Endothelial cell of umbilical vein (primary cell): ENCODE data around the gene ACAD8. TPM values are rescaled to one million over a fixed set of nuclear protein-coding genes. Genes with fewer than 3 reads are reported as not detected.

Experiments used
- BruUV-seq: library from RNA; stranded (reverse); fragments of 400-500 nt; replicated peaks from 2 replicates; lab custom pipeline; 2021; lab: Mats Ljungman, UMichigan
- CTCF ChIA-PET: fragments of 300-600, 350-600 bp; sonication (Branson Sonifier 250); formaldehyde crosslinking; loops from one replicate; lab custom pipeline; 2021; ENCODE audit warnings: antibody characterized with exemption, inconsistent platforms; lab: Charles Lee
- POLR2A ChIA-PET: fragments of 300-600, 350-600 bp; sonication (Branson Sonifier 250); formaldehyde crosslinking; loops from one replicate; lab custom pipeline; 2021; ENCODE audit warnings: antibody characterized with exemption, inconsistent platforms; lab: Charles Lee
- DNase-seq: peaks from one replicate; pipeline ENCODE4 v3.0.0-alpha.2; 2011; ENCODE audit warnings: low read depth, low spot score
- FAIRE-seq: peaks from 2 replicates; lab custom pipeline; 2011; peaks lifted over from hg19 to GRCh38; lab: Jason Lieb, UNC
- H2AFZ ChIP-seq: 2 replicates; pipeline ENCODE4 v1.6.0; 2012; ENCODE audit warnings: low read depth, low read length, control low read depth, inconsistent platforms
- H3K27ac ChIP-seq: 2 replicates; pipeline ENCODE4 v1.5.1; 2011; ENCODE audit warnings: low read depth, mild to moderate bottlenecking, control low read depth, low read length, moderate library complexity; ENCODE audit not compliant: insufficient read depth
- H3K27me3 ChIP-seq, 2 experiments: 2 replicates each; pipeline versions ENCODE4 v1.6.0 to v1.6.1; 2011; ENCODE audit warnings: low read length in 2 of 2, mixed read lengths in 1 of 2; ENCODE audit not compliant: control insufficient read depth in 2 of 2, insufficient read depth in 2 of 2
- H3K36me3 ChIP-seq, 2 experiments: 2 replicates in 1 of 2; 3 replicates in 1 of 2; pipeline ENCODE4 v1.5.1; 2011; ENCODE audit warnings: low read length in 2 of 2, mild to moderate bottlenecking in 1 of 2, moderate library complexity in 1 of 2; ENCODE audit not compliant: control insufficient read depth in 2 of 2, insufficient read depth in 2 of 2; ENCODE audit errors: extremely low read depth in 1 of 2
- H3K4me1 ChIP-seq: 3 replicates; pipeline ENCODE4 v1.5.1; 2011; ENCODE audit warnings: mild to moderate bottlenecking, low read length; ENCODE audit not compliant: control insufficient read depth, insufficient read depth; ENCODE audit errors: extremely low read depth
- H3K4me2 ChIP-seq: 2 replicates; pipeline ENCODE4 v1.6.1; 2011; ENCODE audit warnings: low read length, control low read depth, mixed read lengths; ENCODE audit not compliant: insufficient read depth
- H3K4me3 ChIP-seq, 3 experiments: fragments of 200-600 bp in 1 of 3; sonication (generic), shearing (Covaris generic) in 1 of 3; replicated peaks in 1 of 3; 2 replicates each; pipeline ENCODE4 v1.5.1; 2011 to 2016; ENCODE audit warnings: control low read depth in 3 of 3, low read length in 3 of 3, mild to moderate bottlenecking in 2 of 3, inconsistent platforms in 1 of 3, low read depth in 1 of 3, moderate library complexity in 1 of 3; ENCODE audit not compliant: insufficient read depth in 1 of 3
- H3K79me2 ChIP-seq: 2 replicates; pipeline ENCODE4 v1.6.0; 2012; ENCODE audit warnings: low read length, inconsistent platforms; ENCODE audit not compliant: control insufficient read depth, insufficient read depth
- H3K9ac ChIP-seq: replicated peaks from 2 replicates; pipeline ENCODE3; 2011; ENCODE audit warnings: low read length, control low read depth; ENCODE audit not compliant: insufficient read depth; ENCODE audit errors: extremely low read depth
- H3K9me1 ChIP-seq: replicated peaks from 3 replicates; pipeline ENCODE4 v1.6.0; 2011; ENCODE audit warnings: mild to moderate bottlenecking, low read length; ENCODE audit not compliant: control insufficient read depth, insufficient read depth; ENCODE audit errors: extremely low read depth
- H3K9me3 ChIP-seq: replicated peaks from 2 replicates; pipeline ENCODE4 v1.5.1; 2012; ENCODE audit warnings: low read length, inconsistent platforms; ENCODE audit not compliant: control insufficient read depth, insufficient read depth
- H4K20me1 ChIP-seq: replicated peaks from 2 replicates; pipeline ENCODE3; 2011; ENCODE audit warnings: mild to moderate bottlenecking, low read length; ENCODE audit not compliant: control insufficient read depth, insufficient read depth; ENCODE audit errors: extremely low read depth
- EZH2 ChIP-seq: IDR thresholded peaks from 2 replicates; pipeline ENCODE4 v1.6.1; 2012; ENCODE audit warnings: borderline replicate concordance, low read depth, mild to moderate bottlenecking, moderate library complexity, low read length, inconsistent platforms; ENCODE audit not compliant: severe bottlenecking
- FOS ChIP-seq: IDR thresholded peaks from 2 replicates; pipeline ENCODE4 v1.6.1; 2011; ENCODE audit warnings: mild to moderate bottlenecking, low read length, moderate library complexity, borderline replicate concordance; ENCODE audit not compliant: insufficient read depth
- GATA2 ChIP-seq: IDR thresholded peaks from 2 replicates; pipeline ENCODE4 v1.7.0; 2011; ENCODE audit warnings: low read depth, mild to moderate bottlenecking, moderate library complexity, mixed read lengths, low read length; ENCODE audit not compliant: insufficient read length, insufficient read depth
- JUN ChIP-seq: IDR thresholded peaks from 2 replicates; pipeline ENCODE4 v1.6.1; 2011; ENCODE audit warnings: borderline replicate concordance, low read depth; ENCODE audit not compliant: insufficient read length, insufficient read depth
- MYC ChIP-seq: IDR thresholded peaks from one replicate; pipeline ENCODE4 v1.6.1; 2011; ENCODE audit warnings: mild to moderate bottlenecking, low read depth, low read length
- POLR2A ChIP-seq: IDR thresholded peaks from 2 replicates; pipeline ENCODE4 v1.6.1; 2012; ENCODE audit warnings: low read depth, mild to moderate bottlenecking, control low read depth, low read length
- POLR2AphosphoS5 ChIP-seq: IDR thresholded peaks from 2 replicates; pipeline ENCODE4 v1.6.1; 2012; ENCODE audit warnings: low read depth, mild to moderate bottlenecking, control low read depth, low read length, moderate library complexity; ENCODE audit not compliant: insufficient read depth
- dilution Hi-C: fragments of 300-500 bp; cut with MboI; formaldehyde crosslinking; loops from one replicate; pipeline ENCODE4 v1.15.0; 2019; ENCODE audit warnings: low sequenced_read_pairs; ENCODE audit not compliant: extremely low pct_ligation_motif_present
- intact Hi-C: fragments of 100-400 bp; cut with micrococcal nuclease; formaldehyde crosslinking; loops from one replicate; pipeline ENCODE4 v1.10.0; 2022
- polyA plus RNA-seq, 4 experiments: library from polyadenylated mRNA; depleted of rRNA in 3 of 4; stranded (reverse) in 3 of 4; unstranded in 1 of 4; fragments of >200 nt; gene quantifications; 2 replicates each; pipeline versions ENCODE4 v1.2.1 to v1.2.3, GENCODE V29; 2011 to 2012; ENCODE audit warnings: missing spikeins in 1 of 4
- total RNA-seq: library from RNA; stranded (reverse); gene quantifications from 2 replicates; pipeline ENCODE4 v1.2.3, GENCODE V29; 2021
- TF ChIP-seq, protein P1 (sequence below): IDR thresholded peaks from 2 replicates; pipeline ENCODE4 v1.6.1; 2011; ENCODE audit not compliant: insufficient read depth, insufficient read length
- TF ChIP-seq, protein P2 (sequence below), 2 donors: IDR thresholded peaks; 1 replicate in 1 of 2; 2 replicates in 1 of 2; pipeline ENCODE4 v1.5.1; 2011; ENCODE audit warnings: low read length in 2 of 2, mild to moderate bottlenecking in 2 of 2, moderate library complexity in 2 of 2, control low read depth in 1 of 2, inconsistent platforms in 1 of 2, low read depth in 1 of 2; ENCODE audit not compliant: insufficient read depth in 1 of 2; ENCODE audit errors: extremely low read depth in 1 of 2

The ACAD8 gene
- total and polyA plus RNA-seq, 2 donors (not counting 3 experiments of a cell fraction or from before 2014, with no cell fraction given): 22.9 to 29.0 TPM

DNA sequence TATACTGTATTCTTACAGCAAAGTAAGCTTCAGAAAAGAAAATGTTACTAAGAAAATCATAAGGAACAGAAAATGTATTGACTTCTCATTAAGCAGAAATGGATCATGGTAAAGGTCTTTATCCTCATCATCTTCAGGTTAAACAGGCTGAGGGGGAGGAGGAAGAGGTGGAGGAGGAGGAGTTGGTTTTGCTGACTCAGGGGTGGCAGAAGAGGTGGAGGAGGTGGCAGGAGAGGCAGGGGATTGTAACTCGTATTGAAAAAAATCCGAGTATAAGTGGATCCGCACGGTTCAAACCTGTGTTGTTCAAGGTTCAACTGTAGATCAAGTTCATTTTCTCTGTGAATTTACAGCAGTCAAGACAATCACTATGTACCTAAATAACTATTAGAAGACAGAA lies 35.8 kb downstream of the ACAD8 start:
- TF ChIP-seq POLR2AphosphoS5 (no peak), GATA2 (no peak), POLR2A (no peak)
- TF ChIP-seq, protein P1, sequence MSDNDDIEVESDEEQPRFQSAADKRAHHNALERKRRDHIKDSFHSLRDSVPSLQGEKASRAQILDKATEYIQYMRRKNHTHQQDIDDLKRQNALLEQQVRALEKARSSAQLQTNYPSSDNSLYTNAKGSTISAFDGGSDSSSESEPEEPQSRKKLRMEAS: no peak
- Histone ChIP-seq H3K27ac (no peak overlapping the region), H3K4me2 (no peak overlapping the region), H2AFZ (no peak overlapping the region), H3K9me3 (no peaks in the 10 kb centered on the region), H3K4me3 (no peak overlapping the region), H4K20me1 (no peaks in the 10 kb centered on the region), H3K79me2 (no peaks in the 10 kb centered on the region), H3K36me3 (no peaks in the 10 kb centered on the region), H3K27me3 (no peaks in the 10 kb centered on the region), H3K9ac (no peak overlapping the region), H3K4me1 (no peaks in the 10 kb centered on the region), H3K9me1 (no peaks in the 10 kb centered on the region)
- dilution Hi-C loops: no loop called here
- BruUV-seq: no TSS peak
- ChIA-PET POLR2A (no interaction called here), CTCF (no interaction called here)
- intact Hi-C loops: no loop called here
- no peak for FAIRE-seq
- no peak for DNase-seq

DNA sequence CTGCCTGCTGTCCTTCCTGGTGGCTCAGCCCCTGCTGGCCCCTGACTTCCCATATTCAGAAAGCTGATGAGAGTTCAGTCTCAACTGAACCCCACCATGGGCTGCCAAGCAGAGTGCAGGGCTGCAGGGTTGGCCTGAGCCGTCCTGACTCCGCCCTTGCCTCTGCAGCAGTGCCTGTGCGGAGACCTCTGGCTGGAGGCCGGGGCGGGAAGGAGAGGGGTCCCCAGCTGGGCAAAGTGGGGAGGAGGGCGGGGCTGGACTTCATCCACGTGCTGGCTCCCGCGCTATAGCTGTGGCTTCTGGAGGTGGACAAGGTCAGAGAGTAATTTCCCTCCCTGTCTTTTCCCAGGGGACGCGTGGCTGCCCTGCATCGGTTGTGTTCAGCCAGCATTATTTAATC lies 36.4 kb downstream of the ACAD8 start:
- Histone ChIP-seq H3K27me3 (no peaks in the 10 kb centered on the region), H3K4me3 (no peak overlapping the region), H2AFZ (no peak overlapping the region), H4K20me1 (no peaks in the 10 kb centered on the region), H3K4me2 (no peak overlapping the region), H3K4me1 (no peaks in the 10 kb centered on the region), H3K9me1 (no peaks in the 10 kb centered on the region), H3K27ac (no peak overlapping the region), H3K36me3 (no peaks in the 10 kb centered on the region), H3K9me3 (no peaks in the 10 kb centered on the region), H3K79me2 (no peaks in the 10 kb centered on the region), H3K9ac (no peak overlapping the region)
- FAIRE-seq (no peak), DNase-seq (no peak)
- TF ChIP-seq GATA2: no peak
- TF ChIP-seq EZH2: no peak
- TF ChIP-seq, protein P1: no peak
- no peak for TF ChIP-seq MYC
- TF ChIP-seq, protein P2, sequence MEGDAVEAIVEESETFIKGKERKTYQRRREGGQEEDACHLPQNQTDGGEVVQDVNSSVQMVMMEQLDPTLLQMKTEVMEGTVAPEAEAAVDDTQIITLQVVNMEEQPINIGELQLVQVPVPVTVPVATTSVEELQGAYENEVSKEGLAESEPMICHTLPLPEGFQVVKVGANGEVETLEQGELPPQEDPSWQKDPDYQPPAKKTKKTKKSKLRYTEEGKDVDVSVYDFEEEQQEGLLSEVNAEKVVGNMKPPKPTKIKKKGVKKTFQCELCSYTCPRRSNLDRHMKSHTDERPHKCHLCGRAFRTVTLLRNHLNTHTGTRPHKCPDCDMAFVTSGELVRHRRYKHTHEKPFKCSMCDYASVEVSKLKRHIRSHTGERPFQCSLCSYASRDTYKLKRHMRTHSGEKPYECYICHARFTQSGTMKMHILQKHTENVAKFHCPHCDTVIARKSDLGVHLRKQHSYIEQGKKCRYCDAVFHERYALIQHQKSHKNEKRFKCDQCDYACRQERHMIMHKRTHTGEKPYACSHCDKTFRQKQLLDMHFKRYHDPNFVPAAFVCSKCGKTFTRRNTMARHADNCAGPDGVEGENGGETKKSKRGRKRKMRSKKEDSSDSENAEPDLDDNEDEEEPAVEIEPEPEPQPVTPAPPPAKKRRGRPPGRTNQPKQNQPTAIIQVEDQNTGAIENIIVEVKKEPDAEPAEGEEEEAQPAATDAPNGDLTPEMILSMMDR (IDR thresholded peaks at IDR 0.05; ENCODE audit: extremely low read depth in 1 of 2, insufficient read depth in 1 of 2, low read depth in 1 of 2, low read length in 2 of 2): no peak
- TF ChIP-seq FOS: no peak
- TF ChIP-seq POLR2A: no peak
- TF ChIP-seq POLR2AphosphoS5: no peak
- no peak for TF ChIP-seq JUN
- intact Hi-C loops: no loop called here
- ChIA-PET CTCF (no interaction called here), POLR2A (no interaction called here)
- dilution Hi-C loops: no loop called here
- BruUV-seq: no TSS peak
